Endodermal cell (in vitro differentiated cells): Measurements from ENCODE around the gene YY2. TPM values are rescaled to one million over a fixed set of nuclear protein-coding genes. Genes with fewer than 3 reads are reported as not detected.

ENCODE experiments used
- DNase-seq: peaks from one replicate; pipeline ENCODE4 v3.0.0-alpha.2; 2017
- H3K27ac ChIP-seq: 2 replicates; pipeline ENCODE4 v1.5.1; 2013; ENCODE audit warnings: mild to moderate bottlenecking, low read depth, low read length, moderate library complexity
- H3K27me3 ChIP-seq: 2 replicates; pipeline ENCODE4 v1.6.1; 2013; ENCODE audit warnings: mild to moderate bottlenecking, low read length, moderate library complexity; ENCODE audit not compliant: insufficient read depth, control insufficient read depth, poor library complexity, severe bottlenecking
- H3K36me3 ChIP-seq: 2 replicates; pipeline ENCODE4 v1.7.0; 2013; ENCODE audit warnings: mild to moderate bottlenecking, low read length, moderate library complexity; ENCODE audit not compliant: control insufficient read depth, insufficient read depth
- H3K4me1 ChIP-seq: one replicate; pipeline ENCODE4 v1.7.0; 2013; ENCODE audit warnings: low read length; ENCODE audit not compliant: control insufficient read depth, insufficient read depth
- H3K4me3 ChIP-seq: 2 replicates; pipeline ENCODE4 v1.5.1; 2013; ENCODE audit warnings: mild to moderate bottlenecking, low read length, moderate library complexity
- H3K9ac ChIP-seq: 2 replicates; pipeline ENCODE4 v1.6.1; 2013; ENCODE audit warnings: mild to moderate bottlenecking, low read length, moderate library complexity; ENCODE audit not compliant: poor library complexity, severe bottlenecking; ENCODE audit errors: extremely low read depth
- H3K9me3 ChIP-seq: 2 replicates; pipeline ENCODE4 v1.6.1; 2013; ENCODE audit warnings: mild to moderate bottlenecking, low read length, moderate library complexity; ENCODE audit not compliant: control insufficient read depth
- H3K27ac Mint-ChIP-seq: 2 replicates; pipeline ENCODE4 v1.8.0; 2020; ENCODE audit warnings: mixed read lengths
- H3K27me3 Mint-ChIP-seq: 2 replicates; pipeline ENCODE4 v1.8.0; 2021; ENCODE audit warnings: mild to moderate bottlenecking, mixed read lengths; ENCODE audit not compliant: insufficient read depth
- H3K36me3 Mint-ChIP-seq: 2 replicates; pipeline ENCODE4 v1.8.0; 2020; ENCODE audit warnings: low read depth, mixed read lengths
- H3K4me1 Mint-ChIP-seq: 2 replicates; pipeline ENCODE4 v1.8.0; 2020; ENCODE audit warnings: mixed read lengths
- H3K4me3 Mint-ChIP-seq: 2 replicates; pipeline ENCODE4 v1.8.0; 2020; ENCODE audit warnings: mild to moderate bottlenecking, moderate library complexity, mixed read lengths
- H3K9me3 Mint-ChIP-seq: 2 replicates; pipeline ENCODE4 v1.8.0; 2020; ENCODE audit warnings: mild to moderate bottlenecking, mixed read lengths
- WGBS, 2 experiments: methylation state at CpG; one replicate each; pipeline versions ENCODE4 v1.1.5 to v1.1.7; 2013; ENCODE audit warnings: missing lambda C conversion rate in 2 of 2, mixed read lengths in 1 of 2; ENCODE audit not compliant: insufficient coverage in 1 of 2, insufficient read length in 1 of 2; 5-methylcytosine and 5-hydroxymethylcytosine counted together
- total RNA-seq, 2 donors: library from RNA; stranded (reverse); fragmentation: NEBNext Ultra II Directional in 1 of 2; extraction: Animal tissue kit (Norgen Biotek cat#: 25700) in 1 of 2; gene quantifications; 2 replicates in 1 of 2; 3 replicates in 1 of 2; pipeline ENCODE4 v1.2.1, GENCODE V29; 2021
- TF ChIP-seq, protein P1 (sequence below): fragments of 200-600 bp; sonication (generic); conservative IDR thresholded peaks from 2 replicates; pipeline ENCODE4 v1.5.0; 2021; ENCODE audit warnings: antibody characterized with exemption, mild to moderate bottlenecking

Gene YY2
- total RNA-seq, 2 donors from 2014 or later = 1.4 to 1.9 TPM

DNA sequence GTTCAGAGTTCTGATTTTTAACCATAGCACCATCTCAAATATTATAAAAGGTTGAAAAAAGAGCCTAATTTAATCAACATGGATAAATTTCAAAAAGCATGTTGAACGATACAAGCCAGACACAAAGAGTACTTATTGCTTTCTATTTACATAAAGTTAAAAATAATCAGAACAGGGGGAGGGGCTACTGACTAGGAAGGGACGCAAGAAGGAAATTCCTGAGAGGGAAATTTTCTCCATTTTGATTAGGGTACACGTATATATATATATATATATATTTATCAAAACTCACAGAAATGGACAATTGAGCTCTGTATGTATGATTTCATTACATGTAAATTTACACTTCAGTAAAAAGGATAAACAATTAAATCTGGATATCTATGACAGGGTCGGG lies 16.9 kb upstream of the YY2 start:
- H3K4me1 Mint-ChIP-seq = peaks cover 16% of the 10 kb centered on the region
- Histone ChIP-seq H3K27me3 (no peaks in the 10 kb centered on the region), H3K36me3 (no peaks in the 10 kb centered on the region), H3K9ac (no peak overlapping the region), H3K27ac (no peak overlapping the region), H3K4me1 (no peaks in the 10 kb centered on the region), H3K9me3 (no peaks in the 10 kb centered on the region), H3K4me3 (peak overlapping the region; percentile 82)
- 20 to 22% methylated on average over 1 of the region's 4 CpGs for WGBS, 2 experiments
- H3K9me3 Mint-ChIP-seq = no peaks in the 10 kb centered on the region
- peak overlapping the region; percentile 93 for H3K27ac Mint-ChIP-seq
- TF ChIP-seq, protein P1, sequence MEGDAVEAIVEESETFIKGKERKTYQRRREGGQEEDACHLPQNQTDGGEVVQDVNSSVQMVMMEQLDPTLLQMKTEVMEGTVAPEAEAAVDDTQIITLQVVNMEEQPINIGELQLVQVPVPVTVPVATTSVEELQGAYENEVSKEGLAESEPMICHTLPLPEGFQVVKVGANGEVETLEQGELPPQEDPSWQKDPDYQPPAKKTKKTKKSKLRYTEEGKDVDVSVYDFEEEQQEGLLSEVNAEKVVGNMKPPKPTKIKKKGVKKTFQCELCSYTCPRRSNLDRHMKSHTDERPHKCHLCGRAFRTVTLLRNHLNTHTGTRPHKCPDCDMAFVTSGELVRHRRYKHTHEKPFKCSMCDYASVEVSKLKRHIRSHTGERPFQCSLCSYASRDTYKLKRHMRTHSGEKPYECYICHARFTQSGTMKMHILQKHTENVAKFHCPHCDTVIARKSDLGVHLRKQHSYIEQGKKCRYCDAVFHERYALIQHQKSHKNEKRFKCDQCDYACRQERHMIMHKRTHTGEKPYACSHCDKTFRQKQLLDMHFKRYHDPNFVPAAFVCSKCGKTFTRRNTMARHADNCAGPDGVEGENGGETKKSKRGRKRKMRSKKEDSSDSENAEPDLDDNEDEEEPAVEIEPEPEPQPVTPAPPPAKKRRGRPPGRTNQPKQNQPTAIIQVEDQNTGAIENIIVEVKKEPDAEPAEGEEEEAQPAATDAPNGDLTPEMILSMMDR = no peak
- no peak for DNase-seq
- H3K36me3 Mint-ChIP-seq = peaks cover 3% of the 10 kb centered on the region
- H3K4me3 Mint-ChIP-seq = peak overlapping the region; percentile 87
- no peaks in the 10 kb centered on the region for H3K27me3 Mint-ChIP-seq

DNA sequence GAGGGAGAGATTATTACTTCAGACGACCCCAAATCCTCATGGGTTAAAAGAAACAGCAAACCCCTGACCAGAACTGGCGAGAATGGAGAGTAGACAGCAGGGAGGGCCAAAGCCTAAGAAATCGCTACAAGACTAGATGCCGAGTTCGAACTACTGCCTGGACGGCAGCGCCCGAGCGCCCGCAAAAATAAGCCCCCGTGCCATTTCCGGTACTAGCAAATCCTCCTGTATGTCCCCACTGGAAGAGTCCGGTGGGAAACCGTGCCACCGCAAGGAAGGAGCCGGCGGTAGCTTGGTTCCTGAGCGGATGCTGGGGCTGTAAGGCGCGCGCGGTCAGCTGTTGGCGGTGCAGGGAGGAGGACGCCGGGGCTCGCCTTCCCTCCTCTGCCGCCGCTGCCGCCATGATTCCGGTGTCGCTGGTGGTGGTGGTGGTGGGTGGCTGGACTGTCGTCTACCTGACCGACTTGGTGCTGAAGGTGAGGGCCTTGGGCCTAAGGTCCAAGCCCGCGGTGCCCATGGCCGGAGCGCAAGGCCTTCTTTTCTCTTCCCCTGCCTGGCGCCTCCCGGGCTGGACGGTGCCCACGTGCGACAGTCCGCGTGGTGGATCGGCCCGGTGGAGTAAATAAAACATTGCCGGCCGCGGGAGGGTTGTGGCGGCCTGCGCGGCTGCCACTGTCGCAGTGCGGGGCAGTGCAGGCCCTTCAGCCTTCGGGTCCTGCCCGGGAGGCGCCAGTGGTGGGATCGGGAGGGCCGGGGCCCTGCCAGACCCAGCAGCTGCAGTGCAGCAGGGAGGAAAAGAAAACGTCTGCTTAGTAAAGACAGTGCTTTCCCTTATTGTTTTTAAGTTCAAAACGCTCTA lies 16.2 kb upstream of the YY2 start, which contains the start of gene MBTPS2:
Gene MBTPS2, plus strand, starts transcription at position 284 of the 859 bp plus-strand sequence. Its CDS starts 118 bp downstream, at position 402.
- Histone ChIP-seq H3K4me3 (peak within 1 kb of the TSS; percentile 82), H3K27ac (no peak within 1 kb of the TSS), H3K4me1 (no peaks in the 10 kb centered on the region), H3K36me3 (no peaks in the 10 kb centered on the region), H3K27me3 (no peaks in the 10 kb centered on the region), H3K9ac (peak within 1 kb of the TSS; percentile 69), H3K9me3 (no peaks in the 10 kb centered on the region)
- peak; percentile 91 for DNase-seq
- WGBS, 2 experiments = 0% methylated on average over 5 to 53 of the region's 61 CpGs
- Mint-ChIP-seq H3K27me3 (no peaks in the 10 kb centered on the region), H3K9me3 (no peaks in the 10 kb centered on the region), H3K4me1 (peaks cover 16% of the 10 kb centered on the region), H3K4me3 (peak within 1 kb of the TSS; percentile 87), H3K27ac (peak within 1 kb of the TSS; percentile 93), H3K36me3 (peaks cover 3% of the 10 kb centered on the region)
- TF ChIP-seq, protein P1 = peak; percentile 11

DNA sequence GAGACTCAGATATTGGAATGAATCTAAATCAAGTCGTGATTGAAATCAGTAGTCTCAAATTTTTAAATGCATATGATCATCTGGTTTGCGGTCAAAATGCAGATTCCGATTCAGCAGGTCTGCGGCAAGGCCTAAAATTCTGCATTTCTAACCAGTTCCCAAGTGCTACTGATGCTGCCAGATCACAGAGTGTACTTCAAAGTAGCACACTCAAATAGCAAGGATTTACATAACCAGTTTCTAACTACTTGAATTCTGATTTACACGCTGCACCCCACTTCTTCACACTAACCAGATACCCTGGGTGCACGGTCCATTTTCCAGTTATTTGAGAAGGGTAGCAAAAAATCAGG lies 15.6 kb upstream of the YY2 start:
- no peak for DNase-seq
- 0 to 19% methylated on average over 1 to 6 of the region's 6 CpGs for WGBS, 2 experiments

More for the DNA sequence above, 15.6 kb upstream of the YY2 start:
- Histone ChIP-seq H3K36me3 (no peaks in the 10 kb centered on the region), H3K4me3 (peak overlapping the region; percentile 82), H3K4me1 (no peaks in the 10 kb centered on the region), H3K27ac (no peak overlapping the region), H3K27me3 (no peaks in the 10 kb centered on the region), H3K9ac (peak overlapping the region; percentile 69), H3K9me3 (no peaks in the 10 kb centered on the region)
- H3K36me3 Mint-ChIP-seq = peaks cover 3% of the 10 kb centered on the region
- H3K27ac Mint-ChIP-seq = peak overlapping the region; percentile 93
- H3K4me1 Mint-ChIP-seq = peaks cover 16% of the 10 kb centered on the region
- peak overlapping the region; percentile 87 for H3K4me3 Mint-ChIP-seq
- no peaks in the 10 kb centered on the region for H3K9me3 Mint-ChIP-seq
- TF ChIP-seq, protein P1 = no peak
- H3K27me3 Mint-ChIP-seq = no peaks in the 10 kb centered on the region
